Measurements from ENCODE around the gene TM7SF3.
"Not testable (repeated sequence)": the region's sequence is repeated elsewhere in the genome, so short reads cannot be mapped to it uniquely, and the experiment has no call there.

The TM7SF3 gene

GRCh38 chr12:27017163-27017823 lies 3.1 kb upstream of the TM7SF3 start:
- not testable (repeated sequence) for DNase-seq (ENCODE audit: extremely low read depth in 1 of 2, low read depth in 1 of 2)

- no peak for DNase-seq (ENCODE audit: extremely low read depth in 1 of 2, low read depth in 1 of 2)
Measured at GRCh38 chr12:27015730-27016076, 1.5 kb upstream of the TM7SF3 start.

GRCh38 chr12:27014859-27015729 lies 910 bp upstream of the TM7SF3 start:
- DNase-seq (ENCODE audit: extremely low read depth in 1 of 2, low read depth in 1 of 2): peak in 1 of 2 donors; percentile 32

- DNase-seq (ENCODE audit: extremely low read depth in 1 of 2, low read depth in 1 of 2): no peak
Measured at GRCh38 chr12:27013611-27014084, 536 bp downstream of the TM7SF3 start.

- DNase-seq (ENCODE audit: extremely low read depth in 1 of 2, low read depth in 1 of 2): no peak
Measured at GRCh38 chr12:27012982-27013255, 1.3 kb downstream of the TM7SF3 start.

GRCh38 chr12:27012239-27012981 lies 1.8 kb downstream of the TM7SF3 start:
- no peak for DNase-seq (ENCODE audit: extremely low read depth in 1 of 2, low read depth in 1 of 2)

- DNase-seq (ENCODE audit: extremely low read depth in 1 of 2, low read depth in 1 of 2): no peak
Measured at GRCh38 chr12:27009881-27010301, 4.3 kb downstream of the TM7SF3 start.

GRCh38 chr12:27008081-27008480 lies 6.1 kb downstream of the TM7SF3 start:
- DNase-seq (ENCODE audit: extremely low read depth in 1 of 2, low read depth in 1 of 2): no peak

GRCh38 chr12:27006797-27007467 lies 7.3 kb downstream of the TM7SF3 start:
- no peak for DNase-seq (ENCODE audit: extremely low read depth in 1 of 2, low read depth in 1 of 2)

GRCh38 chr12:27005495-27005894 lies 8.7 kb downstream of the TM7SF3 start:
- DNase-seq (ENCODE audit: extremely low read depth in 1 of 2, low read depth in 1 of 2): no peak

- DNase-seq (ENCODE audit: extremely low read depth in 1 of 2, low read depth in 1 of 2): no peak
Measured at GRCh38 chr12:27003421-27004381, 10.5 kb downstream of the TM7SF3 start.

GRCh38 chr12:27002141-27002540 lies 12.0 kb downstream of the TM7SF3 start:
- DNase-seq (ENCODE audit: extremely low read depth in 1 of 2, low read depth in 1 of 2): no peak

- no peak for DNase-seq (ENCODE audit: extremely low read depth in 1 of 2, low read depth in 1 of 2)
Measured at GRCh38 chr12:27001663-27002062, 12.5 kb downstream of the TM7SF3 start.

- no peak for DNase-seq (ENCODE audit: extremely low read depth in 1 of 2, low read depth in 1 of 2)
Measured at GRCh38 chr12:27000961-27001360, 13.2 kb downstream of the TM7SF3 start.

- DNase-seq (ENCODE audit: extremely low read depth in 1 of 2, low read depth in 1 of 2): no peak
Measured at GRCh38 chr12:26997003-26997402, 17.2 kb downstream of the TM7SF3 start.

- DNase-seq (ENCODE audit: extremely low read depth in 1 of 2, low read depth in 1 of 2): no peak
Measured at GRCh38 chr12:26995706-26996105, 18.5 kb downstream of the TM7SF3 start.

GRCh38 chr12:26994109-26994508 lies 20.1 kb downstream of the TM7SF3 start:
- no peak for DNase-seq (ENCODE audit: extremely low read depth in 1 of 2, low read depth in 1 of 2)

- DNase-seq (ENCODE audit: extremely low read depth in 1 of 2, low read depth in 1 of 2): no peak
Measured at GRCh38 chr12:26991826-26992225, 22.4 kb downstream of the TM7SF3 start.

- DNase-seq (ENCODE audit: extremely low read depth in 1 of 2, low read depth in 1 of 2): no peak
Measured at GRCh38 chr12:26989873-26990272, 24.3 kb downstream of the TM7SF3 start.

GRCh38 chr12:26988703-26989102 lies 25.5 kb downstream of the TM7SF3 start:
- DNase-seq (ENCODE audit: extremely low read depth in 1 of 2, low read depth in 1 of 2): no peak

Measured in stimulated activated CD8-positive, alpha-beta memory T cell treated with anti-CD3 and anti-CD28 coated beads, Interleukin-7, amount 100 ng/mL, for 48 hours (primary cell).